Measurements from ENCODE around the gene COL27A1. TPM values are rescaled to one million over a fixed set of nuclear protein-coding genes. Genes with fewer than 3 reads are reported as not detected.

Gene COL27A1
- total RNA-seq, 2 experiments from 2014 or later, result 1.7 to 1.9 TPM

- Mint-ChIP-seq H3K36me3 (peaks cover 3% of the 10 kb centered on the region), H3K4me1 (peaks cover 2% of the 10 kb centered on the region), H3K9me3 (peaks cover 4% of the 10 kb centered on the region), H3K4me3 (no peak overlapping the region), H3K27me3 (no peaks in the 10 kb centered on the region), H3K27ac (no peak overlapping the region)
- DNase-seq (no peak), ATAC-seq (ENCODE audit: low read depth) (no peak)
- POLR2A ChIA-PET, result no interaction called here
Measured at GRCh38 chr9:114290561-114290986, 135.2 kb downstream of the COL27A1 start.

- peaks cover 3% of the 10 kb centered on the region for H3K36me3 Mint-ChIP-seq
- POLR2A ChIA-PET, result no interaction called here
- H3K27ac Mint-ChIP-seq, result no peak overlapping the region
- H3K27me3 Mint-ChIP-seq, result no peaks in the 10 kb centered on the region
- ATAC-seq (ENCODE audit: low read depth) (peak; percentile 61), DNase-seq (peak; percentile 78)
- no peak overlapping the region for H3K4me3 Mint-ChIP-seq
- H3K4me1 Mint-ChIP-seq, result peaks cover 2% of the 10 kb centered on the region
- H3K9me3 Mint-ChIP-seq, result peaks cover 4% of the 10 kb centered on the region
Measured at GRCh38 chr9:114291064-114291474, 135.7 kb downstream of the COL27A1 start.

GRCh38 chr9:114291886-114292590 lies 136.7 kb downstream of the COL27A1 start:
- Mint-ChIP-seq H3K4me1 (peaks cover 2% of the 10 kb centered on the region), H3K4me3 (no peak overlapping the region), H3K9me3 (peaks cover 4% of the 10 kb centered on the region), H3K27ac (no peak overlapping the region), H3K36me3 (peaks cover 3% of the 10 kb centered on the region), H3K27me3 (no peaks in the 10 kb centered on the region)
- peak; percentile 15 for DNase-seq
- POLR2A ChIA-PET, result no interaction called here
- ATAC-seq (ENCODE audit: low read depth), result no peak

- Mint-ChIP-seq H3K27ac (no peak overlapping the region), H3K27me3 (no peaks in the 10 kb centered on the region), H3K9me3 (peaks cover 4% of the 10 kb centered on the region), H3K4me3 (no peak overlapping the region), H3K4me1 (peaks cover 2% of the 10 kb centered on the region), H3K36me3 (peaks cover 3% of the 10 kb centered on the region)
- POLR2A ChIA-PET, result interaction anchor here (0.7 kb wide), 1 partner anchor 137 kb away, joined by 5 read pairs; no protein-coding TSS in a partner anchor
- DNase-seq, result no peak
- ATAC-seq (ENCODE audit: low read depth), result no peak
Measured at GRCh38 chr9:114294664-114295063, 139.3 kb downstream of the COL27A1 start.

GRCh38 chr9:114296338-114296737 lies 141.0 kb downstream of the COL27A1 start:
- ATAC-seq (ENCODE audit: low read depth), result no peak
- DNase-seq, result no peak
- H3K4me3 Mint-ChIP-seq, result no peak overlapping the region
- POLR2A ChIA-PET, result no interaction called here
- no peak overlapping the region for H3K27ac Mint-ChIP-seq
- H3K9me3 Mint-ChIP-seq, result peaks cover 4% of the 10 kb centered on the region
- H3K36me3 Mint-ChIP-seq, result peaks cover 3% of the 10 kb centered on the region
- H3K4me1 Mint-ChIP-seq, result no peaks in the 10 kb centered on the region
- no peaks in the 10 kb centered on the region for H3K27me3 Mint-ChIP-seq

GRCh38 chr9:114299286-114300152 lies 144.2 kb downstream of the COL27A1 start:
- POLR2A ChIA-PET, result no interaction called here
- Mint-ChIP-seq H3K4me1 (no peaks in the 10 kb centered on the region), H3K27me3 (no peaks in the 10 kb centered on the region), H3K9me3 (peaks cover 3% of the 10 kb centered on the region), H3K36me3 (peaks cover 2% of the 10 kb centered on the region), H3K4me3 (no peak overlapping the region), H3K27ac (no peak overlapping the region)
- no peak for DNase-seq
- no peak for ATAC-seq (ENCODE audit: low read depth)

GRCh38 chr9:114300153-114300845 lies 145.0 kb downstream of the COL27A1 start:
- no peak overlapping the region for H3K27ac Mint-ChIP-seq
- H3K36me3 Mint-ChIP-seq, result no peaks in the 10 kb centered on the region
- no peak for ATAC-seq (ENCODE audit: low read depth)

GRCh38 chr9:114300846-114301797 lies 145.8 kb downstream of the COL27A1 start:
- Mint-ChIP-seq H3K27ac (peak overlapping the region; percentile 38), H3K4me1 (peaks cover 2% of the 10 kb centered on the region), H3K9me3 (no peaks in the 10 kb centered on the region), H3K36me3 (no peaks in the 10 kb centered on the region), H3K27me3 (peaks cover 2% of the 10 kb centered on the region), H3K4me3 (no peak overlapping the region)
- POLR2A ChIA-PET, result no interaction called here
- DNase-seq (no peak), ATAC-seq (ENCODE audit: low read depth) (no peak)

More at GRCh38 chr9:114300153-114300845, 145.0 kb downstream of the COL27A1 start:
- H3K27me3 Mint-ChIP-seq, result no peaks in the 10 kb centered on the region
- no peak overlapping the region for H3K4me3 Mint-ChIP-seq
- no peaks in the 10 kb centered on the region for H3K9me3 Mint-ChIP-seq
- H3K4me1 Mint-ChIP-seq, result no peaks in the 10 kb centered on the region
- POLR2A ChIA-PET, result no interaction called here
- DNase-seq, result no peak

GRCh38 chr9:114301798-114302565 lies 146.6 kb downstream of the COL27A1 start:
- Mint-ChIP-seq H3K9me3 (no peaks in the 10 kb centered on the region), H3K4me3 (no peak overlapping the region), H3K27ac (no peak overlapping the region), H3K27me3 (peaks cover 2% of the 10 kb centered on the region), H3K36me3 (no peaks in the 10 kb centered on the region), H3K4me1 (peaks cover 2% of the 10 kb centered on the region)
- POLR2A ChIA-PET, result interaction anchor here (0.7 kb wide), 1 partner anchor 220 kb away, joined by 3 read pairs; no protein-coding TSS in a partner anchor
- ATAC-seq (ENCODE audit: low read depth) (no peak), DNase-seq (no peak)

GRCh38 chr9:114302727-114303126 lies 147.4 kb downstream of the COL27A1 start:
- H3K9me3 Mint-ChIP-seq, result no peaks in the 10 kb centered on the region
- POLR2A ChIA-PET, result interaction anchor here (0.7 kb wide), 1 partner anchor 220 kb away, joined by 3 read pairs; no protein-coding TSS in a partner anchor
- peaks cover 2% of the 10 kb centered on the region for H3K4me1 Mint-ChIP-seq
- no peak for ATAC-seq (ENCODE audit: low read depth)
- H3K27me3 Mint-ChIP-seq, result peaks cover 2% of the 10 kb centered on the region
- H3K36me3 Mint-ChIP-seq, result no peaks in the 10 kb centered on the region
- no peak overlapping the region for H3K4me3 Mint-ChIP-seq
- no peak overlapping the region for H3K27ac Mint-ChIP-seq
- no peak for DNase-seq

GRCh38 chr9:114303571-114303970 lies 148.2 kb downstream of the COL27A1 start:
- ATAC-seq (ENCODE audit: low read depth) (no peak), DNase-seq (no peak)
- H3K9me3 Mint-ChIP-seq, result no peaks in the 10 kb centered on the region
- H3K36me3 Mint-ChIP-seq, result no peaks in the 10 kb centered on the region
- no peak overlapping the region for H3K27ac Mint-ChIP-seq
- POLR2A ChIA-PET, result no interaction called here
- H3K4me3 Mint-ChIP-seq, result no peak overlapping the region
- H3K27me3 Mint-ChIP-seq, result peaks cover 2% of the 10 kb centered on the region
- peaks cover 2% of the 10 kb centered on the region for H3K4me1 Mint-ChIP-seq

- no peaks in the 10 kb centered on the region for H3K36me3 Mint-ChIP-seq
- H3K27me3 Mint-ChIP-seq, result peaks cover 2% of the 10 kb centered on the region
- DNase-seq (no peak), ATAC-seq (ENCODE audit: low read depth) (no peak)
- H3K9me3 Mint-ChIP-seq, result no peaks in the 10 kb centered on the region
- H3K4me3 Mint-ChIP-seq, result no peak overlapping the region
- POLR2A ChIA-PET, result no interaction called here
- H3K27ac Mint-ChIP-seq, result no peak overlapping the region
- peaks cover 2% of the 10 kb centered on the region for H3K4me1 Mint-ChIP-seq
Measured at GRCh38 chr9:114303977-114304376, 148.6 kb downstream of the COL27A1 start.
